Heart left ventricle (tissue), 13 donors: ENCODE measurements around the gene NELFB.

ENCODE experiments used
- CTCF ChIP-seq, 12 donors: fragments of 200-600 bp; sonication (generic) in 4 of 12; IDR thresholded peaks; one replicate each; pipeline versions ENCODE4 v1.5.0 to v1.8.0; 2018 to 2022; ENCODE audit warnings: antibody characterized with exemption in 12 of 12, mild to moderate bottlenecking in 5 of 12
- POLR2A ChIP-seq, 2 donors: fragments of 450-650 bp; IDR thresholded peaks; one replicate each; pipeline ENCODE4 v1.6.1; 2017; ENCODE audit warnings: antibody characterized with exemption in 2 of 2, mild to moderate bottlenecking in 2 of 2, moderate library complexity in 2 of 2
- donor health status: ischemic (EF 13 %, LVEDD 7.1; RV severe dilation, severe dysfunction).
- donor health status: DM: no; HTN: yes; CAD: no.
- donor health status: DM: no; HTN: no; CAD: no.
- donor health status: ischemic (EF 25% LVEDD 6.9; RV normal size, moderate dysfunction).
- donor health status: ischemic (EF 25% LVEDD 5.7; RV mildly dilated, moderate dysfunction).
- donor health status: ischemic (EF 35%, LVEDD 5.7; RV mildly dilated, moderate dysfunction).
- donor health status: nonischemic (EF 11% LVEDD 7.7; RV severe dilation, severe dysfunction).
- donor health status: DM: yes; HTN: yes; CAD: no.
- donor health status: PGD.
- donor health status: ischemic (EF 29% LVEDD 5.4; RV normal size, mild dysfunction).
- donor health status: nonischemic (EF 23%, LVEDD 6.1; RV moderate dilation, normal function).

DNA sequence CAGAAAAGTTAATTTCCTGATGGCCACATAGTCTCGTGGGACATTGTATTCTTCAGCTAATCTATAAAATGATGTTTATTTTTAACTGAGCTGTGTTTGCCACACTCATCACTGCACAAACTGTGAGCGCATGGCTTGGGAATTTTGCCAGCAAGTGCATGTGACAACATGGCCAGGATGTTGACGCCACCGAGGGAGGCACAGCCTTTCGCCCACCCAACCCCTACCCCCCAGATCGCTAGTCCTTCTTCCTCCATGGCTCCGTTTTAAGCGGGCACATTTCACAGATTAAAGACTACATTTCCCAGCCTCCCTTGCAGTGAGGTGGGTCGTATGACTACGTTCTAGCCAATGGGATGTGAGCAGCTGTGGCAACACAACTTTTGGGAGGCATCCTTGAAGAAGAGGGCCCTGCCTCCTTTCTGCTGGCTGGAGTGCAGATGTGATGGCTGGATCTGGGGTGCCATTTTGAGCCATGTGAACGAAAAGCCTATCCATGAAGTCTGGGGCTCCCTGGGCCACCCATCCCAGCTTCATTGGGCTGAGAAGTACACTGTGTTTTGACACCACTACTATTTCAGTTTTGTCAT is 39.1 kb downstream of the NELFB start:
- TF ChIP-seq CTCF (IDR thresholded peaks at IDR 0.05) (no peak), POLR2A (IDR thresholded peaks at IDR 0.05) (no peak)
